GM18858 (cell line): ENCODE results near the gene KRTAP10-11.
"Not testable (repeated sequence)": the region's sequence is repeated elsewhere in the genome, so short reads cannot be mapped to it uniquely, and the experiment has no call there.

Experiments
- ATAC-seq: cut with Tn5 transposase; IDR thresholded peaks from one replicate; pipeline ENCODE4 v1.9.1; 2021; ENCODE audit not compliant: unreplicated experiment

Gene KRTAP10-11, protein sequence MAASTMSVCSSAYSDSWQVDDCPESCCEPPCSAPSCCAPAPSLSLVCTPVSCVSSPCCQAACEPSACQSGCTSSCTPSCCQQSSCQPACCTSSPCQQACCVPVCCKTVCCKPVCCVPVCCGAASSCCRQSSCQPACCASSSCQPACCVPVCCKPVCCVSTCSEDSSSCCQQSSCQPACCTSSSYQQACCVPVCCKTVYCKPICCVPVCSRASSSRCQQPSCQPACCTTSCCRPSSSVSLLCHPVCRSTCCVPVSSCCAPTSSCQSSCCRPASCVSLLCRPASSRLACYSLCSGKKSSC

DNA sequence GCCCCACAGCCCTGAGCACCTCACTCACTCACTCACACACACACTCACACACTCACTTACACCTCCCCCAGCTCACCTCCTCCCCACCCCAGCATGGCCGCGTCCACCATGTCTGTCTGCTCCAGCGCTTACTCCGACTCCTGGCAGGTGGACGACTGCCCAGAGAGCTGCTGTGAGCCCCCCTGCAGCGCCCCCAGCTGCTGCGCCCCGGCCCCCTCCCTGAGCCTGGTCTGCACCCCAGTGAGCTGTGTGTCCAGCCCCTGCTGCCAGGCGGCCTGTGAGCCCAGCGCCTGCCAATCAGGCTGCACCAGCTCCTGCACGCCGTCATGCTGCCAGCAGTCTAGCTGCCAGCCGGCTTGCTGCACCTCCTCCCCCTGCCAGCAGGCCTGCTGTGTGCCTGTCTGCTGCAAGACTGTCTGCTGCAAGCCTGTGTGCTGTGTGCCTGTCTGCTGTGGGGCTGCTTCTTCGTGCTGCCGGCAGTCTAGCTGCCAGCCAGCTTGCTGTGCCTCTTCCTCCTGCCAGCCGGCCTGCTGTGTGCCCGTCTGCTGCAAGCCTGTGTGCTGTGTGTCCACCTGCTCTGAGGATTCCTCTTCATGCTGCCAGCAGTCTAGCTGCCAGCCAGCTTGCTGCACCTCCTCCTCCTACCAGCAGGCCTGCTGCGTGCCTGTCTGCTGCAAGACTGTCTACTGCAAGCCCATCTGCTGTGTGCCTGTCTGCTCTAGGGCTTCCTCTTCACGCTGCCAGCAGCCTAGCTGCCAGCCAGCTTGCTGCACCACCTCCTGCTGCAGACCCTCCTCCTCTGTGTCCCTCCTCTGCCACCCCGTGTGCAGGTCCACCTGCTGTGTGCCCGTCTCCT is at the start of gene KRTAP10-11:
TSS of gene KRTAP10-11 (plus strand) at position 49 of the 856 bp plus-strand sequence. CDS start at position 94, 45 bp downstream.
- ATAC-seq: not testable (repeated sequence)

- ATAC-seq: no peak
Observed at GRCh38 chr21:44598061-44598460, 48.2 kb upstream of the KRTAP10-11 start.

DNA sequence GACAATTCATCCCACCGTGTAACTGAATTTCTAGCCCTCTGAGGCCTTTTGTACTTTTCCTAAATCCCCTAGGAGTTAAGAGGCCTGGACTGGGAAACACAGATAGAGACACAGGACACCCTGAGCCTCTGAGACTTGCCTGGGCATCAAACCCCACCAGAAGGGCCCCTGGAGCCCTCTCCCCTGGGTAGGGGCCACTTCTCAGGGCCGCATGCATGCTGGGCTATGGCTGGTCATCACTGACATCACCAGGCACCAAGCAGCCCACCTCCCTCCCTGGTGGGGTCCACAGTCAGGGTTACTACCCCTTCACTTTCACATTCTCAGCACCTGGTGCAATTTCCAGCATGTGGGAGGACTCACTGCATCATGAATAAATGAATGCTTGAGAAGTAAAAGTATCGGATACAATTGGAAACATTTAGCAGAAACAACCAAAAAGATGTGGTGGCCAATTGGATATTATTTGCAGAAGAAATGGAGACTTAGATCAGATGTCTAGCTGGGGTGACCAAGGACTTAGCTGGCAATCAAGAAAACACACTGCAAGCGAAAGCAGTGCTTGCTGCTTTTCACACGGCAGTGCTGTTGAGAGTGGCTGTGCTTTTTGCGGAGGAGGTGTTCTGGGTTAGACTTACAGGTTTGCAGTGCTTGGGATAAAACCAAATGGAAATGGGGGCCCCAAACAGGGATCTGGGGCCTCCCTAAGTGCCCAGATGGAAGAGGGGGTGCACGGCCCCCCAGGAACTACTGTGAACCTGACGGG is 46.8 kb upstream of the KRTAP10-11 start:
- no peak for ATAC-seq

DNA sequence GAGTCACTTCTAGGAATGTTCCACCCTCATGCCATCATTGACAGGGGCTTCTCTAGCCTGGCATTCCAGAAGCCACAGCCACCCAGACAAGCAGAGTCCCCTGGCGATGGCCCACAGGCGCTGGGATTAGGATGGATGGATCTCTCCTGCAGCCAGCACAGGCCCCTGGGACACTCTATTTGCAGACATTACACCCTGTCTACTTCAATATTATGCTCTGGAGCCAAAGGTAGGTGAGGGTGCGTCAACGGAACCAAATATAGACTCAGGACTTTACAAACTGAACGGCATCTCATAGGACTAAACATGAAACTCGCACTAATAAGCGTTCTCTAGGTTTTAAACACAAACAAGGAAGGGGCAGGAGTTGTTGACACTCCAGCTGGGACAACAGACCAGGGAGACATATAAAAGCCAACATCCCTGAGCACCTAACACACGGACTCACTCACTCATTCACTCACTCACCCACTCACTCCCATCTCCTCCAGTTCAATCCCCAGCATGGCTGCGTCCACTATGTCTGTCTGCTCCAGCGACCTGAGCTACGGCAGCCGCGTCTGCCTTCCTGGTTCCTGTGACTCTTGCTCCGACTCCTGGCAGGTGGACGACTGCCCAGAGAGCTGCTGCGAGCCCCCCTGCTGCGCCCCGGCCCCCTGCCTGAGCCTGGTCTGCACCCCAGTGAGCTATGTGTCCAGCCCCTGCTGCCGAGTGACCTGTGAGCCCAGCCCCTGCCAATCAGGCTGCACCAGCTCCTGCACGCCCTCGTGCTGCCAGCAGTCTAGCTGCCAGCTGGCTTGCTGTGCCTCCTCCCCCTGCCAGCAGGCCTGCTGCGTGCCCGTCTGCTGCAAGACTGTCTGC is 45.9 kb upstream of the KRTAP10-11 start, which contains the start of gene KRTAP10-7:
TSS of gene KRTAP10-7 (plus strand) at position 480 of the 861 bp plus-strand sequence. CDS start at position 505, 25 bp downstream.
- not testable (repeated sequence) for ATAC-seq

DNA sequence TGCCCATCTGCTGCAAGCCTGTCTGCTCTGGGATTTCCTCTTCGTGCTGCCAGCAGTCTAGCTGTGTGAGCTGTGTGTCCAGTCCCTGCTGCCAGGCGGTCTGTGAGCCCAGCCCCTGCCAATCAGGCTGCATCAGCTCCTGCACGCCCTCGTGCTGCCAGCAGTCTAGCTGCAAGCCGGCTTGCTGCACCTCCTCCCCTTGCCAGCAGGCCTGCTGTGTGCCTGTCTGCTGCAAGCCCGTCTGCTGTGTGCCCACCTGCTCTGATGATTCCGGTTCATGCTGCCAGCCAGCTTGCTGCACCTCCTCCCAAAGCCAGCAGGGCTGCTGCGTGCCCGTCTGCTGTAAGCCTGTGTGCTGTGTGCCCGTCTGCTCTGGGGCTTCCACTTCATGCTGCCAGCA is 45.1 kb upstream of the KRTAP10-11 start:
- ATAC-seq: not testable (repeated sequence)

GRCh38 chr21:44601596-44602462 is 44.4 kb upstream of the KRTAP10-11 start:
- no peak for ATAC-seq

GRCh38 chr21:44602463-44602850 is 43.8 kb upstream of the KRTAP10-11 start:
- ATAC-seq: no peak

GRCh38 chr21:44603109-44603875 is 42.9 kb upstream of the KRTAP10-11 start:
- ATAC-seq: no peak

GRCh38 chr21:44603911-44604310 is 42.3 kb upstream of the KRTAP10-11 start:
- ATAC-seq: no peak

- no peak for ATAC-seq
Observed at GRCh38 chr21:44606495-44606894, 39.7 kb upstream of the KRTAP10-11 start.

DNA sequence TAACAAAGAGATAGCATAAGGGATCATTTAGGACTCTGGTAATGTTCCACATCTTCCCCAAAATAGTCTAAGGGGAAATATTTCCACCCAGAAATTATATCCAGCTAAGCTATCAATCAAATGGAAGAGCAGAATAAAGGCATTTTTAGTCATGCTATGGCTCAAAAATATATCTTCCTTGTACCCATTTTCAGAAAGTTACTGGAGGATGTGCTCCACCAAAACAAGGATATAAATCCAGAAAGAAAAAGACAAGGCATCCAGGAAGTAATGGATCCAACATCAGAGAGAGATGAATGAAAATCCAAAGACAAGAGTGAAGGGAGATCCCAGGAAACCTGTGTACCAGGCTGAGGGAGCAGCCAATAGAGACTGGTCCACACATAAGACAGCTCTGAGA is 37.0 kb upstream of the KRTAP10-11 start:
- no peak for ATAC-seq

GRCh38 chr21:44610157-44610843 is 35.9 kb upstream of the KRTAP10-11 start:
- ATAC-seq: not testable (repeated sequence)

- ATAC-seq: no peak
Observed at GRCh38 chr21:44611551-44611950, 34.7 kb upstream of the KRTAP10-11 start.

DNA sequence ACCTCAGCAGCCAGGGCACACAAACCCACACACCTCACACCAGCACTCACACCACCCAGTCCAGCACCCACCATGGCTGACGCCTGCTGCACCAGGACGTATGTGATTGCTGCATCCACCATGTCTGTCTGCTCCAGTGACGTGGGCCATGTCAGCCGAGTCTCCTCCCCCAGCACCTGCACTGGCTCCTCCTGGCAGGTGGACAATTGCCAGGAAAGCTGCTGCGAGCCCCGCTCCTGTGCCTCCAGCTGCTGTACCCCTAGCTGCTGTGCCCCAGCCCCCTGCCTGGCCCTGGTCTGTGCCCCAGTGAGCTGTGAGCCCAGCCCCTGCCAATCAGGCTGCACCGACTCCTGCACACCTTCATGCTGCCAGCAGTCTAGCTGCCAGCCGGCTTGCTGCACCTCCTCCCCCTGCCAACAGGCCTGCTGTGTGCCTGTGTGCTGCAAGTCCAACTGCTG is 34.2 kb upstream of the KRTAP10-11 start, which contains the start of gene KRTAP10-8:
TSS of gene KRTAP10-8 (plus strand) at position 51 of the 458 bp plus-strand sequence. CDS start at position 73, 22 bp downstream.
- ATAC-seq: no peak

DNA sequence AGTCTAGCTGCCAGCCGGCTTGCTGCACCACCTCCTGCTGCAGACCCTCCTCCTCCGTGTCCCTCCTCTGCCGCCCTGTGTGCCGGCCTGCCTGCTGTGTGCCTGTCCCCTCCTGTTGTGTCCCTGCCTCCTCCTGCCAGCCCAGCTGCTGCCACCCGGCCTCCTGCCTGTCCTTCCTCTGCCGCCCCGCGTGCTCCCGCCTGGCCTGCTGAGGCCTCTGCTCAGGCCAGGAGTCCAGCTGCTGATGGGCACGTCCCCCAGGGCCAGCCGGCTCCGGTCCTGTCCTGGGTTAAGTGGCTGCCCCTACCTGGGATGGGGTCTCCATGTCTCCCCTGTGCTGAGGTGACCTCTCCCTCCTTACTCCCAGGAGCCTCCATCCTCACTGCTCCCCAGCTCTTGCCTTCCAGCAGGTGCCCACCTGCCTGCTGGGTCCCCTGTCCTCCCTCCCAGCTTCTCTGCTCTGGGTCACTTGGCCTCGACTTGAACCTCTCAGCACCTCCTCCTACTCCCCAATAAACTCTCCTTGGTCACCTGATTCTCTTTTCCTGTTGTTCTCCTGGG is 33.5 kb upstream of the KRTAP10-11 start:
- ATAC-seq: no peak

DNA sequence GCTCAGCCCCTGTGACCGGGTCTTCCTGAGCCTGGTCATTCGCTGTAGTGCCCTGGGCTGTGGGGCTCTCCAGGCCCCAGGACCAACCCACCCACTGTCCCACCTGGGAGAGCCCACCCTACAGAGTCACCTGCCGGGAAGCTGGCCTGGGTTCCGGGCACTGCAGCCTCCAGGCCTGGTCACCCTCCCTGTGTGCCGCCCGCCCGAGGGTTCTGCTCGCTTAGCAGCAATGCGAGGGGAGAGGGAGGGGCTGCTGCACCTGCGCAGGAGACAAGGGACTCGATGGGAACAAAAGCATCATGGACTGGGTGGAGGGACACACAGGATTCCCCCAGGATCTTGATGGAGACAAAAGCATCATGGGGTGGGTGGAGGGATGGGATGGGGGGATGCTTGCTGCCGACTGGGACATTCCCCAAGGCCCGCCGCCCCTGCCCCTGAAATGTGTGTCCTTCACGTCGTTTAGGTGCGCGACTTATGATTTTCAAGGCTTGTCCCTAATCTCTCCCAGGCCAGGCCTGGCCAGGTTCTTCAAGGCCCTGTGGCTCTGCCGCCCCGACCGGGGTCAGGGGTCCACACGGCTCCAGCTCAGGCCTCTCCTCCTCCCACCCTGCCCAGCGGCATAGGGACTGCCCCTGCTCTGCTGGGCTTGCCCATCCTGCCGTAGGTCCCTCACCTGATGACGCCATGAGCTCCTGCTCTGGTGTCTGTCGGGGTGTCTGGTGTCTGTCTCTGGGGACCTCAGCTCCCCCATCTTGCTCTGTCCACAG is 32.6 kb upstream of the KRTAP10-11 start:
- ATAC-seq: no peak
